NOMO-1 (cell line): Measurements from ENCODE around the gene UFSP1.
A peak's percentile ranks its signal among the peaks of the same experiment; 100 is the strongest.
"Not testable (repeated sequence)": the region's sequence is repeated elsewhere in the genome, so short reads cannot be mapped to it uniquely, and the experiment has no call there.

Experiments
- DNase-seq, 2 experiments: peaks; one replicate each; lab custom pipeline; 2025; ENCODE audit not compliant: unreplicated experiment in 2 of 2; lab: John Stamatoyannopoulos, UW

Gene UFSP1

GRCh38 chr7:100860702-100861615, 28.6 kb downstream of the UFSP1 start:
- no peak for DNase-seq

GRCh38 chr7:100859856-100860255, 29.7 kb downstream of the UFSP1 start:
- no peak for DNase-seq

- DNase-seq: no peak
Measured at GRCh38 chr7:100856871-100857282, 32.6 kb downstream of the UFSP1 start.

- no peak for DNase-seq
Measured at GRCh38 chr7:100855515-100855914, 34.0 kb downstream of the UFSP1 start.

DNA sequence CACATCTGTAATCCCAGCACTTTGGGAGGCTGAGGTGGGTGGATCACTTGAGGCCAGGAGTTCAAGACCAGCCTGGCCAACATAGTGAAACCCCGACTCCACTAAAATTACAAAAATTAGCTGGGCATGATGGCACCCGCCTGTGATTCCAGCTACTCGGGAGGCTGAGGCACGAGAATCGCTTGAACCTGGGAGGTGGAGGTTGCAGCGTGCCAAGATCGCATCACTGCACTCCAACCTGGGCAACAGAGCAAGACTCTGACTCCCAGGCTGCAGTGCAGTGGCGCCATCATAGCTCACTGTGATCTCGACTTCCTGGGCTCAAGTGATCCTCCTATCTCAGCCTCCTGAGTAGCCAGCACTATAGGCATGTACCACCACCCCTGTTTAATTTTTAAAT, 34.6 kb downstream of the UFSP1 start:
- DNase-seq: not testable (repeated sequence)

DNA sequence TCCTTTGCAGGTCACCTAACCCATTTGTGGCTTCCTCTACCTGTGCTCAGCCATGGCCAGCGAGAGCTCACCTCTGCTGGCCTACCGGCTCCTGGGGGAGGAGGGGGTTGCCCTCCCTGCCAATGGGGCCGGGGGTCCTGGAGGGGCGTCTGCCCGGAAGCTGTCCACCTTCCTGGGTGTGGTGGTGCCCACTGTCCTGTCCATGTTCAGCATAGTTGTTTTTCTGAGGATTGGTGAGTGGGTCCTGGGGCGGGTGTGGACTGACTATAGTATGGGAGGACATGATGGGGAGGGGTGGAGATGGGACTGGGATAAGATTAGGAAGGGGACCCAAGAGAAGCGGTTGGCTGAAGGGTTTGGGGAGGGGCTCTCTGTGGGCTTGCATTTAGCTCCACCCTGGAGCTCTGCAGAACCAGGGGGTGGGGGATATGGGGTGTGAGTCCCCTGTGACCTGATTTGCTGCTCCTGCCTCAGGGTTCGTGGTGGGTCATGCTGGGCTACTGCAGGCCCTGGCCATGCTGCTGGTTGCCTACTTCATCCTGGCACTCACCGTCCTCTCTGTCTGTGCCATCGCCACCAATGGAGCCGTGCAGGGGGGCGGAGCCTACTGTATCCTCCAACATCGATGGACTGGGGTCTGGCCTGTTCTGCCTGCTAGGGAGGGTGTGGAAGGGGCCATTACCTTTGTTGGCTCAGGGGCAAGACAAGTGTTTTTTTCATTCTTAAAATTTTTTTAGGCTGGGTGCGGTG, 35.2 kb downstream of the UFSP1 start:
- DNase-seq: no peak

GRCh38 chr7:100852048-100852872, 37.3 kb downstream of the UFSP1 start, which contains the start of gene SLC12A9:
Gene SLC12A9 (plus strand): TSS chr7:100852713. CDS start chr7:100854198, 1,485 bp downstream.
- DNase-seq: peak; percentile 93 to 98

DNA sequence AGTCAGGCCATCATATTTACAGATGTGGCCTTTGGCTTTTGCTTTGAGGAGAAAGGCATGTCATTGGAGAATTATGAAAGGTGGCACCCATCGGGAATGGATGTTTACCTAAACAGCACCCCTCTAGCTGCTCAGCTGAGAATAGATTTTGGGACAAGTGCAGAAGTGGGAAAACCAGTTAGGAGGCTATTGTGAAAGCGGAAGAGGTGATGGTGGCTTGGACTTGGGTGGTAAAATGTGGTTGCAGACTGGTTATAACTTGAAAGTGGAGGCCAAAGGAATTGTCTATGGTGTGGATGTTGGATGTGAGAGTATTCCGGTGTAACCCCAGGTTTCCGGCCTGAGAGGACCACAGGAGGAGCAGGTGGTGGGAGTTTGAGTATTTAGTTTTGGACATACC, 42.2 kb downstream of the UFSP1 start:
- no peak for DNase-seq

DNA sequence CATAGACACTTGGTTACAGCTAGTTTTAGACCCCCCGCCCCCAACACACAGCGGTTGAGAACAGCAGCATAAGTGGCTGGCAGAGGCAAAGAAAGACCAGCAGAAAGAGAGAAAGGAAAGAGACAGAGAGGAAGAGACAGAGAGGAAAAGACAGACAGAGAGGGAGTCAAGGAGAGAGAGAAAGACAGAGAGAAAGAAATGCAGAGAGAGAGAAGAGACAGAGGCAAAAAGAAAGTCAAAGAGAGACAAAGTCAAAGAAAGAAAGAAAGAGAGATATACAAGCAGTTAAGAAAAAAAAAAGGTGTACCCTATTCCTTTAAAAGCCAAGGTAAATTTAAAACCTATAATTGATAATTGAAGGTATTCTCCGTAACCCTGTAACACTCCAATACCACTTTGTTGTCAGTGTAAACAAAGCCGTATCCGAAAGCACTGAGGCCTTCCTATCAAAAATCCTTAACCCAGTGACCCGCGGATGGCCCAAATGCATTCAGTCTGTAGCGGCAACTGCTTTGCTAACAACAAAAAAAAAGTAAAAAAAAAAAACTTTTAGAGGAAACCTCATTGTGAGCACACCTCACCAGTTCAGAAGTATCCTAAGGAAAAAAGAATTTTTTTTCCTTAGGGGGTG, 48.9 kb downstream of the UFSP1 start:
- DNase-seq: no peak

GRCh38 chr7:100839361-100839760, 50.2 kb downstream of the UFSP1 start:
- no peak for DNase-seq
